Measurements from ENCODE around the gene CREB3L1. TPM values are rescaled to one million over a fixed set of nuclear protein-coding genes. Genes with fewer than 3 reads are reported as not detected.
A peak's percentile ranks its signal among the peaks of the same experiment; 100 is the strongest.

The CREB3L1 gene
- total RNA-seq, 4 donors from 2014 or later: 0.81 to 5.2 (median 1.7) TPM

DNA sequence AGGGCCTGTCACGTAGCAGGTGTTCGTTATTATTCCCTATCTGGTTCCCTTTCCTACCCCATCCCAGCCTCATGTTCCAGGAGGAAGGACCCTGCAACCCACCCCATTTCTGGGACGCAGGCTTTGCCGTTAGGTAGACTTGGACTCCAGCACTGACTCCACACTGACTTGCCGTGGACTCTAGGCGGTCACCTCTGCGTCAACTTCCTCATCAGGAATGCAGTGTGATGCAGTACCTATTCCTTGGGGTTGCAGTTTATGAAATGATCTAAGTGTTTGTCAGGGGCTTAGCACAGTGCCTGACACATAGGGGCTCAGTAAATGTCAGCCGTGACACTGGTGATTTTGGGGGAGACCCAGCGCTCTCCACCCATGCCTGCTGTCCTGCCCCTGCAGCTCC, 86.6 kb downstream of the CREB3L1 start:
- no peak for ATAC-seq
- H3K9me3 ChIP-seq: no peaks in the 10 kb centered on the region
- WGBS, 2 donors (ENCODE audit: low coverage in 1 of 2): 67 to 77% methylated on average over 7 to 8 of the region's 9 CpGs
- H3K4me1 ChIP-seq: peaks cover 0 to 76% (median 36%) of the 10 kb centered on the region in 3 donors
- H3K27me3 ChIP-seq: no peaks in the 10 kb centered on the region
- H3K27ac ChIP-seq: peak overlapping the region in 2 of 4 donors; percentile 83
- peaks cover 0 to 14% of the 10 kb centered on the region in 2 donors for H3K36me3 ChIP-seq
- no peak overlapping the region for H3K4me3 ChIP-seq
- TF ChIP-seq CTCF (IDR thresholded peaks at IDR 0.05) (no peak), EP300 (IDR thresholded peaks at IDR 0.05) (no peak), POLR2A (IDR thresholded peaks at IDR 0.05) (no peak), POLR2AphosphoS5 (IDR thresholded peaks at IDR 0.05) (no peak)

DNA sequence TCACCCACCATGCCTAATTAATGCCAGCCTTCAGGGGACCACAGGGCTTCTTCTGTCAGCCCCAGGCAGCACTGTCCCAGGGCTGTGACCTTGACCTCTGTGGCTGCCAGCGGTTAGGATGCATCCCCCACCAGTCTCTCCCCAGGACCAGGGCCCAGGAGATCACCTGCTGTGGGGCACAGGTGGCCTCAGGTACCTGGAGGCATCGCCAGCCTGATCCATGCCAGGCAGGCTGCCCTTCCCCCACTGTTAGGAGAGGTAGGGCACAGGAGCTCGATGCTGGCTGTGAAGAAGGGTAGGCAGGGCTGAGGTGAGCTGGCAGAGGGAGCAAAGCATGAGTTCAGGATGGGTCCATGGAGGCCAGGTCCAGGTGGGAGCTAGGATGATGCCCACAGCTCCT, 87.3 kb downstream of the CREB3L1 start:
- ATAC-seq: no peak
- TF ChIP-seq POLR2A (IDR thresholded peaks at IDR 0.05) (no peak), EP300 (IDR thresholded peaks at IDR 0.05) (no peak), POLR2AphosphoS5 (IDR thresholded peaks at IDR 0.05) (no peak), CTCF (IDR thresholded peaks at IDR 0.05) (no peak)
- H3K36me3 ChIP-seq: peaks cover 0 to 20% of the 10 kb centered on the region in 2 donors
- peak overlapping the region in 1 of 4 donors; percentile 8 for H3K27ac ChIP-seq
- no peaks in the 10 kb centered on the region for H3K27me3 ChIP-seq
- WGBS, 2 donors (ENCODE audit: low coverage in 1 of 2): no CpG with 5 or more reads among the region's 3 CpGs
- peaks cover 0 to 82% (median 36%) of the 10 kb centered on the region in 3 donors for H3K4me1 ChIP-seq
- H3K9me3 ChIP-seq: no peaks in the 10 kb centered on the region
- no peak overlapping the region for H3K4me3 ChIP-seq

DNA sequence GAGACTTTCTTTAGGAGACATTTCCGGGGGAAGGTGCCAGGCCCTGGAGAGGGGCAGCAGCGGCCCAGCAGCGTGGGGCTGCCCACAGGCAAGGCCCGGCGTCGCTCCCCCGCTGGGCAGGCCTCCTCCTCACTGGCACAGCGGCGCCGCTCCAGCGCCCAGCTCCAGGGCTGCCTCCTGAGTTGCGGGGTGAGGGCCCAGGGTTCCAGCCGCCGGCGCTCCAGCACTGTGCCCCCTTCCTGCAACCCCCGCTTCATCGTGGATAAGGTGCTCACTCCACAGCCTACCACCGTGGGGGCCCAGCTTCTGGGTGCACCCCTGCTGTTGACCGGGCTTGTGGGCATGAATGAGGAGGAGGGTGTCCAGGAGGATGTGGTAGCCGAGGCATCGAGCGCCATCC, 88.8 kb downstream of the CREB3L1 start:
- TF ChIP-seq POLR2AphosphoS5 (IDR thresholded peaks at IDR 0.05): no peak
- TF ChIP-seq POLR2A (IDR thresholded peaks at IDR 0.05): no peak
- no peak for TF ChIP-seq EP300 (IDR thresholded peaks at IDR 0.05)
- TF ChIP-seq CTCF (IDR thresholded peaks at IDR 0.05): no peak
- H3K27me3 ChIP-seq: no peaks in the 10 kb centered on the region
- no peaks in the 10 kb centered on the region for H3K9me3 ChIP-seq
- H3K4me1 ChIP-seq: peaks cover 0 to 73% (median 33%) of the 10 kb centered on the region in 3 donors
- no peak for ATAC-seq
- WGBS, 2 donors (ENCODE audit: low coverage in 1 of 2): 80 to 100% methylated on average over 1 of the region's 22 CpGs
- H3K4me3 ChIP-seq: no peak overlapping the region
- peaks cover 0 to 35% of the 10 kb centered on the region in 2 donors for H3K36me3 ChIP-seq
- H3K27ac ChIP-seq: no peak overlapping the region

DNA sequence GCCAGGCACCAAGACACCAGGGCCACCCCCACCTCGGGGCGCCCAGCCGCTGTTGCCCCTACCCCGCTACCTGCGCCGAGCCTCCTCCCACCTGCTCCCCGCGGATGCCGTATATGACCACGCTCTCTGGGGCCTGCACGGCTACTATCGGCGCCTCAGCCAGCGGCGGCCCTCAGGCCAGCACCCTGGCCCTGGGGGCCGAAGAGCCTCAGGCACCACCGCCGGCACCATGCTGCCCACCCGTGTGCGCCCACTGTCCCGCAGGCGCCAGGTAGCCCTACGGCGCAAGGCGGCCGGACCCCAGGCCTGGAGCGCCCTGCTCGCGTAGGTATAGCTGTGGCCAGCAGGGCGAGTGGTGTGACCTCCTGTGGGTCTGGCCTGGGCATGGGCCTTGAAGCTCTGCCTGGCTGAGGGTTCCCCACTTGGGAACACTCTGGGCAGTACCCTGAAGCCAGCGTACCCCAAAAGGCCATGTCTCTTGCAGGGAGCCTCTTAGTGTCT, 89.2 kb downstream of the CREB3L1 start:
- H3K9me3 ChIP-seq: no peaks in the 10 kb centered on the region
- TF ChIP-seq CTCF (IDR thresholded peaks at IDR 0.05): no peak
- TF ChIP-seq EP300 (IDR thresholded peaks at IDR 0.05): no peak
- TF ChIP-seq POLR2A (IDR thresholded peaks at IDR 0.05): no peak
- no peak for TF ChIP-seq POLR2AphosphoS5 (IDR thresholded peaks at IDR 0.05)

GRCh38 chr11:46367244-46367915, 89.9 kb downstream of the CREB3L1 start:
- H3K4me1 ChIP-seq: peaks cover 0 to 62% (median 21%) of the 10 kb centered on the region in 3 donors
- 5% methylated on average over 4 of the region's 32 CpGs; no CpG with 5 or more reads in 1 of the 2 donors for WGBS, 2 donors (ENCODE audit: low coverage in 1 of 2)
- H3K36me3 ChIP-seq: peaks cover 0 to 46% of the 10 kb centered on the region in 2 donors
- peak; percentile 73 for ATAC-seq
- TF ChIP-seq EP300 (IDR thresholded peaks at IDR 0.05): no peak
- peak in 3 of 4 experiments; percentile 89 to 98 (median 93) for TF ChIP-seq CTCF (IDR thresholded peaks at IDR 0.05)
- no peaks in the 10 kb centered on the region for H3K27me3 ChIP-seq
- no peaks in the 10 kb centered on the region for H3K9me3 ChIP-seq
- H3K4me3 ChIP-seq: peak overlapping the region in 1 of 2 donors; percentile 12
- H3K27ac ChIP-seq: peak overlapping the region in 2 of 4 donors; percentile 12 to 29

More for the DNA sequence above, 89.2 kb downstream of the CREB3L1 start:
- Histone ChIP-seq H3K4me3 (no peak overlapping the region), H3K27ac (peak overlapping the region in 1 of 4 donors; percentile 12), H3K36me3 (peaks cover 0 to 39% of the 10 kb centered on the region in 2 donors), H3K27me3 (no peaks in the 10 kb centered on the region), H3K4me1 (peaks cover 0 to 69% (median 28%) of the 10 kb centered on the region in 3 donors)
- ATAC-seq: no peak
- no CpG with 5 or more reads among the region's 31 CpGs for WGBS, 2 donors (ENCODE audit: low coverage in 1 of 2)

Data from gastroesophageal sphincter (tissue), 4 donors.